Measurements from ENCODE around the gene NCMAP. TPM values are rescaled to one million over a fixed set of nuclear protein-coding genes. Genes with fewer than 3 reads are reported as not detected.

Gene NCMAP
- total RNA-seq, 1 experiment from 2014 or later: 0.33 TPM

- intact Hi-C loops (cut with micrococcal nuclease; ENCODE audit: unreplicated experiment): no loop called here
- ATAC-seq: no peak
- BruUV-seq (replicated peaks): no TSS peak
Observed at GRCh38 chr1:24586119-24586518, 30.2 kb downstream of the NCMAP start.

DNA sequence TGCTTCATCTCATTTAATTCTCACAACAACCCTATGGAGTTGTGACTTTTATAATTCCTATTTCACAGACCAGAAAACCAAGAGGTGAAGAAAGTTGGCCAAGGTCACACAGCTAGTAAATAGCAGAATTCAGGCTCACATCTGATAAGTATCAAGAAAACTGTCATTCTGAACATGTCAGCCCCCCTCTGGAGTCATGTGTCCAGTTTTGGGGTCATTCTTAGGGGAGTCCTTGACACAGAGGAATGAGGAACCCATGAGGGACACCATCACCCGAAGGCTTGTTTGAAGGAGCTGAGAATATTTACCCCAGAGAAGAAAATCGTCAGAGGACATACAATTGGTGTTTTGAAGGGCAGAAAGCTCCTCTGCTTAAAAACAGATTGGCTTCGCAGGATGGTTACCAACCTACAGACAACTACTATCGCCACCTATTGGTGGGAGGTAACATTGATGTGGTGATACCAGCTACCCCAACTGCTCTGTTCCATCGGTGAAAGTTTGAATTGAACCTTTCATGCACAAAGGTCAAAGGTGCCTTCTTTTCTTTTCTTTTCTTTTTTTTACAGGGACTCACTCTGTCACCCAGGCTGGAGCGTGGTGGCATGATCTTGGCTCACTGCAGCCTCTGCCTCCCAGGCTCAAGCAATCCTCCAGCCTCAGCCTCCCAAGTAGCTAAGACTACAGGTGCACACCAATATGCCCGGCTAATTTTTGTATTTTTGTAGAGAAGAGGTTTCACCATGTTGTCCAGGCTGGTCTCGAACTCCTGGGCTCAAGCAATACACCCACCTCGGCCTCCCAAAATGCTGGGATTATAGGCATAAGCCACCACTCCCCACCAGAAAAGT, 31.3 kb downstream of the NCMAP start:
- POLR2A ChIA-PET: interaction anchor here (0.6 kb wide), 1 partner anchor 617 kb away, joined by 3 read pairs; no protein-coding TSS in a partner anchor
- TF ChIP-seq REST (IDR thresholded peaks at IDR 0.05; ENCODE audit: insufficient read depth in 1 of 2, low read depth in 2 of 2, low read length in 1 of 2) (no peak), POLR2AphosphoS5 (IDR thresholded peaks at IDR 0.05; ENCODE audit: low read depth, low read length) (no peak), CTCF (IDR thresholded peaks at IDR 0.05) (peak; percentile 84), SIN3A (IDR thresholded peaks at IDR 0.05; ENCODE audit: borderline replicate concordance, insufficient read depth, low read depth, low read length) (no peak)

More at GRCh38 chr1:24586119-24586518, 30.2 kb downstream of the NCMAP start:
- H3K36me3 ChIP-seq (ENCODE audit: control insufficient read depth, insufficient read depth, low read length): no peaks in the 10 kb centered on the region
- no peak for TF ChIP-seq TCF7L2 (IDR thresholded peaks at IDR 0.05; ENCODE audit: low read depth, low read length)
- no peak for TF ChIP-seq CTCF (IDR thresholded peaks at IDR 0.05)
- TF ChIP-seq POLR2AphosphoS5 (IDR thresholded peaks at IDR 0.05; ENCODE audit: low read depth, low read length): no peak
- no peak for TF ChIP-seq SIN3A (IDR thresholded peaks at IDR 0.05; ENCODE audit: borderline replicate concordance, insufficient read depth, low read depth, low read length)
- no peak for TF ChIP-seq REST (IDR thresholded peaks at IDR 0.05; ENCODE audit: insufficient read depth in 1 of 2, low read depth in 2 of 2, low read length in 1 of 2)
- POLR2A ChIA-PET: no interaction called here
- peaks cover 2% of the 10 kb centered on the region; the same call in 1 of the 2 replicates for H3K27me3 ChIP-seq (ENCODE audit: control insufficient read depth, insufficient read depth, low read length)
- no peak for DNase-seq (ENCODE audit: low read depth, low spot score)
- in situ Hi-C loops (cut with HindIII; ENCODE audit: low pct_unique_long_range_greater_than_20kb, low sequenced_read_pairs): no loop called here
- no peaks in the 10 kb centered on the region for H3K9me3 ChIP-seq (ENCODE audit: control insufficient read depth, insufficient read depth, low read depth, low read length)
- H3K4me1 ChIP-seq (ENCODE audit: control insufficient read depth, insufficient read depth, low read length): no peaks in the 10 kb centered on the region
- CTCF ChIA-PET: no interaction called here
- no peak overlapping the region for H3K4me3 ChIP-seq (ENCODE audit: low read depth in 2 of 2, low read length in 2 of 2)
- H3K27ac ChIP-seq (ENCODE audit: low read length): no peak overlapping the region

More for the DNA sequence above, 31.3 kb downstream of the NCMAP start:
- Histone ChIP-seq H3K27me3 (ENCODE audit: control insufficient read depth, insufficient read depth, low read length) (peaks cover 2% of the 10 kb centered on the region; the same call in 1 of the 2 replicates), H3K4me3 (ENCODE audit: low read depth in 2 of 2, low read length in 2 of 2) (no peak overlapping the region), H3K4me1 (ENCODE audit: control insufficient read depth, insufficient read depth, low read length) (no peaks in the 10 kb centered on the region), H3K27ac (ENCODE audit: low read length) (no peak overlapping the region), H3K36me3 (ENCODE audit: control insufficient read depth, insufficient read depth, low read length) (no peaks in the 10 kb centered on the region), H3K9me3 (ENCODE audit: control insufficient read depth, insufficient read depth, low read depth, low read length) (no peaks in the 10 kb centered on the region)
- CTCF ChIA-PET: interaction anchor here (0.6 to 1.4 kb wide), 8 partner anchors 19 to 173 kb away, joined by 3 to 9 read pairs (median 3); no protein-coding TSS in a partner anchor
- in situ Hi-C loops (cut with HindIII; ENCODE audit: low pct_unique_long_range_greater_than_20kb, low sequenced_read_pairs): no loop called here
- no TSS peak for BruUV-seq (replicated peaks)
- intact Hi-C loops (cut with micrococcal nuclease; ENCODE audit: unreplicated experiment): no loop called here
- DNase-seq (ENCODE audit: low read depth, low spot score) (peak; percentile 32), ATAC-seq (peak; percentile 88)

All from Panc1 (cell line).